HG03159 (cell line): ENCODE measurements around the gene TTN.
A peak's percentile ranks its signal among the peaks of the same experiment; 100 is the strongest.

Experiments
- ATAC-seq: cut with Tn5 transposase; IDR thresholded peaks from one replicate; pipeline ENCODE4 v1.9.1; 2021; ENCODE audit warnings: mild to moderate bottlenecking, moderate library complexity; ENCODE audit not compliant: unreplicated experiment

TTN gene

GRCh38 chr2:178756843-178757242, 50.4 kb downstream of the TTN start:
- no peak for ATAC-seq

- no peak for ATAC-seq
Observed at GRCh38 chr2:178756343-178756742, 50.9 kb downstream of the TTN start.

GRCh38 chr2:178747767-178748166, 59.5 kb downstream of the TTN start:
- ATAC-seq = no peak

GRCh38 chr2:178734518-178734917, 72.7 kb downstream of the TTN start:
- ATAC-seq = no peak

- ATAC-seq = no peak
Observed at GRCh38 chr2:178733975-178734374, 73.2 kb downstream of the TTN start.

- no peak for ATAC-seq
Observed at GRCh38 chr2:178732913-178733312, 74.3 kb downstream of the TTN start.

- no peak for ATAC-seq
Observed at GRCh38 chr2:178731300-178731699, 75.9 kb downstream of the TTN start.

GRCh38 chr2:178730049-178730448, 77.2 kb downstream of the TTN start:
- no peak for ATAC-seq

GRCh38 chr2:178723786-178724346, 83.4 kb downstream of the TTN start:
- ATAC-seq = no peak

GRCh38 chr2:178722296-178722695, 84.9 kb downstream of the TTN start:
- ATAC-seq = no peak

- ATAC-seq = no peak
Observed at GRCh38 chr2:178718988-178719387, 88.2 kb downstream of the TTN start.

GRCh38 chr2:178718283-178718682, 88.9 kb downstream of the TTN start:
- no peak for ATAC-seq

GRCh38 chr2:178716394-178716793, 90.8 kb downstream of the TTN start:
- no peak for ATAC-seq

GRCh38 chr2:178715366-178715765, 91.9 kb downstream of the TTN start:
- no peak for ATAC-seq

GRCh38 chr2:178707476-178707875, 99.7 kb downstream of the TTN start:
- ATAC-seq = no peak

GRCh38 chr2:178704876-178705275, 102.3 kb downstream of the TTN start:
- no peak for ATAC-seq

GRCh38 chr2:178702361-178702760, 104.9 kb downstream of the TTN start:
- no peak for ATAC-seq

GRCh38 chr2:178700922-178701342, 106.3 kb downstream of the TTN start:
- peak; percentile 58 for ATAC-seq

- ATAC-seq = no peak
Observed at GRCh38 chr2:178700136-178700535, 107.1 kb downstream of the TTN start.

- ATAC-seq = no peak
Observed at GRCh38 chr2:178692845-178693244, 114.4 kb downstream of the TTN start.

- ATAC-seq = no peak
Observed at GRCh38 chr2:178689808-178690207, 117.4 kb downstream of the TTN start.

GRCh38 chr2:178683877-178684276, 123.3 kb downstream of the TTN start:
- no peak for ATAC-seq

GRCh38 chr2:178681081-178681480, 126.1 kb downstream of the TTN start:
- ATAC-seq = no peak
